SH-SY5Y (cell line): ENCODE results near the gene LRRC73.

Experiments
- GATA2 ChIP-seq: IDR thresholded peaks from 2 replicates; pipeline ENCODE4 v1.6.1; 2011; ENCODE audit warnings: mild to moderate bottlenecking, low read depth, low read length
- GATA3 ChIP-seq: IDR thresholded peaks from 2 replicates; pipeline ENCODE4 v1.6.1; 2011; ENCODE audit warnings: low read depth, mild to moderate bottlenecking, low read length, moderate library complexity

DNA sequence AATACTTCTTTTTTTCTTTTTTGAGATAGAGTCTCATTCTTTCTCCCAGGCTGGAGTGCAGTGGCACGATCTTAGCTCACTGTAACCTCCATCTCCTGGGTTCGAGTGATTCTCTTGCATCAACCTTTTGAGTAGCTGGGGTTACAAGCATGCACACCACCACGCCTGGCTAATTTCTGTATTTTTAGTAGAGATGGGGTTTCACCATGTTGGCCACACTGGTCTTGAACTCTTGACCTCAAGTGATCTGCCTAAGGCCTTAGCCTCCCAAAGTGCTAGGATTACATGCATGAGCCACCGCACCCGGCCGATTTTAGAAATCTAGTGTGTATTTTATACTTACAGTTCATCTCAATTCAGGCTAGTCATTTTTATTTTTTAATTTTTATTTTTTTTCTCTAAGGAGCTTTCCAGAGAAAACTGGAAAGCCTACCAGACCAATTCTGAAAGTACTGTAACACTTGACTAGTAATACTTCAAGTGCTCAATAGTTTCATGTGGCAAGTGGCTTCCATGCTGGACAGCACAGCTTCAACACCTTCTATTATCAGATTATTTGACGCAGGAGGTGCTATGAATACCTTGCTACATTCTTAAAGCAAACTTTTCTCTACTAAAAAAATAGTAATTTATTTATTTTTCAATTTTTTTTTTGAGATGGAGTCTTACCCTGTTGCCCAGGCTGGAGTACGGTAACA is 31.8 kb upstream of the LRRC73 start:
- TF ChIP-seq GATA2 (no peak), GATA3 (no peak)
